Osteoblast (primary cell): Measurements from ENCODE around the gene MSMP. TPM values are rescaled to one million over a fixed set of nuclear protein-coding genes. Genes with fewer than 3 reads are reported as not detected.

Experiments
- DNase-seq: peaks from one replicate; pipeline ENCODE4 v3.0.0; 2011; ENCODE audit warnings: low spot score, mixed read lengths; ENCODE audit not compliant: insufficient read length; ENCODE audit errors: missing footprints
- H2AFZ ChIP-seq: 2 replicates; pipeline ENCODE4 v1.6.0; 2011; ENCODE audit warnings: mild to moderate bottlenecking, low read length
- H3K27ac ChIP-seq: 2 replicates; pipeline ENCODE4 v1.5.1; 2011; ENCODE audit warnings: mild to moderate bottlenecking, low read depth, low read length, moderate library complexity
- H3K27me3 ChIP-seq: 2 replicates; pipeline ENCODE4 v1.6.0; 2012; ENCODE audit warnings: mild to moderate bottlenecking, control low read depth, inconsistent platforms, low read length, moderate library complexity; ENCODE audit not compliant: insufficient read depth
- H3K36me3 ChIP-seq: 2 replicates; pipeline ENCODE4 v1.5.1; 2011; ENCODE audit warnings: mild to moderate bottlenecking, low read length, control low read depth, moderate library complexity; ENCODE audit not compliant: insufficient read depth
- H3K4me1 ChIP-seq: 2 replicates; pipeline ENCODE4 v1.5.1; 2011; ENCODE audit warnings: mild to moderate bottlenecking, low read length, control low read depth, moderate library complexity; ENCODE audit not compliant: insufficient read depth
- H3K4me2 ChIP-seq: 2 replicates; pipeline ENCODE4 v1.6.0; 2011; ENCODE audit warnings: mild to moderate bottlenecking, low read length; ENCODE audit not compliant: insufficient read depth
- H3K4me3 ChIP-seq: fragments of 200-600 bp; sonication (generic); 3 replicates; pipeline ENCODE4 v1.5.1; 2012; ENCODE audit warnings: mild to moderate bottlenecking, low read length, inconsistent platforms; ENCODE audit not compliant: insufficient read depth
- H3K79me2 ChIP-seq: 2 replicates; pipeline ENCODE4 v1.6.0; 2012; ENCODE audit warnings: mild to moderate bottlenecking, low read length, control low read depth, inconsistent platforms; ENCODE audit not compliant: insufficient read depth
- H3K9me3 ChIP-seq: 2 replicates; pipeline ENCODE4 v1.5.1; 2011; ENCODE audit warnings: low read depth, low read length, control low read depth
- H4K20me1 ChIP-seq: 2 replicates; pipeline ENCODE4 v1.6.0; 2012; ENCODE audit warnings: mild to moderate bottlenecking, low read length, control low read depth; ENCODE audit not compliant: insufficient read depth
- CTCF ChIP-seq: IDR thresholded peaks from 2 replicates; pipeline ENCODE4 v1.5.1; 2011; ENCODE audit warnings: mild to moderate bottlenecking, low read depth, low read length, moderate library complexity; ENCODE audit errors: extremely low read depth
- total RNA-seq: library from RNA; depleted of rRNA; stranded (reverse); fragments of >200 nt; gene quantifications from 2 replicates; pipeline ENCODE4 v1.2.3, GENCODE V29; 2012

Gene MSMP
- total RNA-seq, 1 donor: not detected

DNA sequence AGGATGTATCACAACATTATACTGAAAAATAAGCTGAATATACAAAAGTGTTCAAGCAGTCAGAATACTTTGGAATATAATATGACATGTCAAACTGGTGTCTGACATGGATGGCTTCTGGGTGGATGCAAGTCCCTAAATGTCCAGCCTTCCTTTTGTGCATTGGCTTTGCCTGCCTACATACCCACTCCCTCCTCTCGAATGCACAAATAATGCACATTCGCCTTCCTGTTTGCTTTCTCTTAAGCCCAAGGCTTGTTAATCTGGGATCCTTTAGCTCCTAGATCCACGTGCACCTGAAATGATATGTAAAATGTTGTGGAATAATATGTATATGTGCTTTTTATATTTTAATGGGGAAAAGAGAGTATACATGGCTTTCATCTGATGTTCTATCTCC lies 24.4 kb upstream of the MSMP start:
- no peaks in the 10 kb centered on the region for H3K9me3 ChIP-seq
- H2AFZ ChIP-seq: no peak overlapping the region
- no peak for DNase-seq
- H4K20me1 ChIP-seq: no peaks in the 10 kb centered on the region
- no peak overlapping the region for H3K4me2 ChIP-seq
- H3K36me3 ChIP-seq: no peaks in the 10 kb centered on the region
- H3K27ac ChIP-seq: no peak overlapping the region
- H3K27me3 ChIP-seq: peaks cover 30% of the 10 kb centered on the region
- TF ChIP-seq CTCF: no peak
- no peaks in the 10 kb centered on the region for H3K4me1 ChIP-seq
- no peak overlapping the region for H3K4me3 ChIP-seq
- H3K79me2 ChIP-seq: no peaks in the 10 kb centered on the region

DNA sequence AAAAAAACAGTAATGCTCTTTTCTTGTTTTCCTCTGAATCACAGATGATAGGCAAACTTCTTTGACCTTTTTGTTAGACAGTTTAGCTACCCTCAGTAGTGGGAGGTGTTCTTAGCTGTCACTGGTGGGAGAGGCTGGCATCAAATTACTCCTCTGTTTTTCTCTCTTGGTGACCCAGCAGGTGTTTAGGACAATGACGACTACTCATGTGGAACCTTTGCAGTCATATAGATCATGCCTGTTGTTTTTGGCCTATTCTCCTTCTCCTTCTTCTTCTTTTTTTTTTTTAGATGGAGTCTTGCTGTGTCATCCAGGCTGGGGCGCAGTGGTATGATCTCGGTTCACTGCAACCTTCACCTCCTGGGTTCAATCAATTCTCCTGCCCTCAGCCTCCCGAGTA lies 21.9 kb upstream of the MSMP start:
- Histone ChIP-seq H3K27me3 (peaks cover 27% of the 10 kb centered on the region), H3K9me3 (no peaks in the 10 kb centered on the region), H3K27ac (no peak overlapping the region), H3K4me1 (peaks cover 9% of the 10 kb centered on the region), H3K36me3 (no peaks in the 10 kb centered on the region), H3K4me3 (no peak overlapping the region), H3K4me2 (no peak overlapping the region), H4K20me1 (no peaks in the 10 kb centered on the region), H3K79me2 (no peaks in the 10 kb centered on the region), H2AFZ (no peak overlapping the region)
- TF ChIP-seq CTCF: no peak
- DNase-seq: no peak

DNA sequence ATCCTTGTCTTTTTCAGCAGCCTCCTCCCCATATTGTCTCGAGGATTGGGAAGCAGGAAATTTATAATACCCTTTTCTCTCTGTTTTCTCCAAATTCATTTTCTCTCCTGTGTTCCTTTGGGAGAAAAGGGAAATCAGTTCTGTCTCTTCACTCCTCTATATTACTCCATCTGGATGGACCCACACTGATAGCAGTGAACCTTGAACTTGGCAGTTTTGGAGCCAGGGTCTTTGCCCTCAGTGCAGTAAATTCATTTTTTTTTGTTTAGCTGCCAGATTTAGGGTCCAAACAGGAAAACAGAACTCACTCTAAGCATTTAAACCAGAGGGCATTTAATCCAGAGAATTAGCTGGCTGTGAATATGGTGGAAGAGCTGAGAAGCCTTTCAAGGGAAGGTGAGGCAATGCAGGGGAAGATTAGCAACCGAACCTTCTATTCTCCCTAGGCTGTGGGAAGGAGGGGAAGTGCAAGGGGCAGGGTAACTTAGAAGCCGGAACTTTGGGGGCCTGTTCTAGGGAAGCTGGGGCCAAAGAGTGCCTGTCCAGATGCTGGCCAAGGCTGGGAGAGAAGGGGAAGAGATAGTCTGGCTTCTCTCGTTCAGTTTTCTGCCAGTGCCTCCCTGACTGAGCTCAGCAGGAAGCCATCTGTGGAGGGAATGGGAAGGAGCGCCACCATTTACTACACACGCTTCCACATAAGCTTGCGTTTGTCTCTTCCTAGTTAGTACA lies 21.0 kb upstream of the MSMP start:
- Histone ChIP-seq H3K27ac (no peak overlapping the region), H3K4me2 (no peak overlapping the region)

More for the DNA sequence above, 21.0 kb upstream of the MSMP start:
- Histone ChIP-seq H3K36me3 (no peaks in the 10 kb centered on the region), H2AFZ (peak overlapping the region; percentile 44), H3K4me1 (peaks cover 13% of the 10 kb centered on the region), H3K4me3 (no peak overlapping the region), H3K79me2 (no peaks in the 10 kb centered on the region), H3K9me3 (no peaks in the 10 kb centered on the region), H3K27me3 (peaks cover 20% of the 10 kb centered on the region), H4K20me1 (no peaks in the 10 kb centered on the region)
- no peak for DNase-seq
- TF ChIP-seq CTCF: no peak
